Dedifferentiated amniotic fluid mesenchymal stem cell (primary cell): ENCODE measurements around the gene PLCL1.

Experiments used
- DNase-seq: peaks from one replicate; pipeline ENCODE4 v3.0.0-alpha.2; 2016; ENCODE audit errors: extremely low spot score

PLCL1 gene

GRCh38 chr2:197857476-197858107 lies 53.2 kb downstream of the PLCL1 start:
- DNase-seq: no peak

GRCh38 chr2:197858607-197859140 lies 54.3 kb downstream of the PLCL1 start:
- DNase-seq: no peak

GRCh38 chr2:197862246-197862955 lies 58.0 kb downstream of the PLCL1 start:
- DNase-seq: no peak

GRCh38 chr2:197863744-197864143 lies 59.4 kb downstream of the PLCL1 start:
- no peak for DNase-seq

- no peak for DNase-seq
These were observed 62.1 kb downstream of the PLCL1 start for GRCh38 chr2:197866455-197866854.

GRCh38 chr2:197867033-197867432 lies 62.6 kb downstream of the PLCL1 start:
- DNase-seq: no peak

GRCh38 chr2:197867624-197868023 lies 63.2 kb downstream of the PLCL1 start:
- DNase-seq: no peak

- DNase-seq: no peak
These were observed 63.8 kb downstream of the PLCL1 start for GRCh38 chr2:197868206-197868605.

- no peak for DNase-seq
These were observed 64.6 kb downstream of the PLCL1 start for GRCh38 chr2:197869041-197869440.

- DNase-seq: no peak
These were observed 65.2 kb downstream of the PLCL1 start for GRCh38 chr2:197869501-197870111.

GRCh38 chr2:197870137-197870536 lies 65.7 kb downstream of the PLCL1 start:
- DNase-seq: no peak

GRCh38 chr2:197871780-197872456 lies 67.5 kb downstream of the PLCL1 start:
- DNase-seq: no peak

GRCh38 chr2:197873293-197873701 lies 68.9 kb downstream of the PLCL1 start:
- DNase-seq: peak; percentile 41

GRCh38 chr2:197875763-197876162 lies 71.4 kb downstream of the PLCL1 start:
- DNase-seq: no peak

- DNase-seq: no peak
These were observed 72.1 kb downstream of the PLCL1 start for GRCh38 chr2:197876524-197876923.

GRCh38 chr2:197877038-197877437 lies 72.6 kb downstream of the PLCL1 start:
- no peak for DNase-seq

- peak; percentile 48 for DNase-seq
These were observed 74.4 kb downstream of the PLCL1 start for GRCh38 chr2:197878792-197879191.

GRCh38 chr2:197879812-197880408 lies 75.5 kb downstream of the PLCL1 start:
- DNase-seq: no peak

- no peak for DNase-seq
These were observed 79.1 kb downstream of the PLCL1 start for GRCh38 chr2:197883354-197884032.

- DNase-seq: no peak
These were observed 79.9 kb downstream of the PLCL1 start for GRCh38 chr2:197884252-197884651.

GRCh38 chr2:197885126-197885525 lies 80.7 kb downstream of the PLCL1 start:
- no peak for DNase-seq
